NCI-H1930 (cell line): ENCODE data around the gene C2.
"Not testable (repeated sequence)": the region's sequence is repeated elsewhere in the genome, so short reads cannot be mapped to it uniquely, and the experiment has no call there.

ENCODE experiments used
- DNase-seq, 2 experiments: peaks; one replicate each; lab custom pipeline; 2025; lab: John Stamatoyannopoulos, UW

The C2 gene

DNA sequence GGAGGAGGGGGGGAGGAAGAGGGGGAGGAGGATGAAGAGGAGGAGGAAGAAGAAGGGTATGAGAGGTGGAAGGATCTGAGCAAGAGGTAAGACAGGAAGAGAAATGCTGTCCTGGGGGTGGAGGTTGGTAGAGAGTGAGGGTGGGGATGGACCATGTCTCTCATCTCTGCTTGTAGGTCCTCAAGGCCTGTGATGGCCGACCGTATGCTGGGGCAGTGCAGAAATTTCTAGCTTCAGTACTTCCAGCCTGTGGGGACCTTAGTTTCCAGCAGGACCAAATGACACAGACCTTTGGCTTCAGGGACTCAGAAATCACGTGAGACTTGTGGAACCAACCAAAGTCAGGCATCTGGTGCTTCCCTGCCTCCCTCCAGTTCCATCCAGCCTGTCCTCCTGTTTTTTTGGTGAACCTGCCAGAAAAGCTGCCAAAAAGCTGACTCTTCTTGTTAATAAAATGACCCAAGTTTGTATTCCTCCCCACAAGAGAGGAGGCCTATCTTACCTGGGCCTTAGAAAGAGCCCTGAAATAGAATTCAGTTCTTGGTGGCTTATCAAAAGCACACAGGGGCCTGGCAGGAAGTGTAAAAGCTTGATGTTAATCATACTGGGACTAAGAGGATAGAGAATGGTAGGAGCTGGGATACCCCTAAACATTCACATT lies 51.9 kb downstream of the C2 start:
- DNase-seq, result no peak

- not testable (repeated sequence) for DNase-seq
These were observed 52.8 kb downstream of the C2 start for GRCh38 chr6:31980195-31980876.

DNA sequence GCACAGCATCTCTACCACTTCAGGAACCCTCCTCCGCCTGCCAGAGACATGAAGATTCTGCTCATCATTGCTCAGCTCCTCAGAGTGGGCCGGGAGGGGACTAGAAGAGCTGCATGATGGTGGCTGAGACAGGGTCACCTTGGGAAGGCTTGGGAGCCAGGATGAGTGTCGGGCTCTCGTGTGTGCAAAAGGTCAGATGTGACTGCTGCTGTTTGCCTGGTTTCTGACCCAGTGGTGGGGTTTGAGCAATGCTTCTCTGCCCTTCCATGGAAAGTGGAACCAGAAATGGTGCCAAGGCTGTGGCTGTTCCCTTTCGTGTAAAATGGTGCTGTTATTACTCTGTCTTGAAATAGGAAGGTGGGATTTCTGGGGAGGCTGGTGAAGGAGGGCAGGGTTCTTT lies 53.5 kb downstream of the C2 start:
- DNase-seq, result not testable (repeated sequence)

DNA sequence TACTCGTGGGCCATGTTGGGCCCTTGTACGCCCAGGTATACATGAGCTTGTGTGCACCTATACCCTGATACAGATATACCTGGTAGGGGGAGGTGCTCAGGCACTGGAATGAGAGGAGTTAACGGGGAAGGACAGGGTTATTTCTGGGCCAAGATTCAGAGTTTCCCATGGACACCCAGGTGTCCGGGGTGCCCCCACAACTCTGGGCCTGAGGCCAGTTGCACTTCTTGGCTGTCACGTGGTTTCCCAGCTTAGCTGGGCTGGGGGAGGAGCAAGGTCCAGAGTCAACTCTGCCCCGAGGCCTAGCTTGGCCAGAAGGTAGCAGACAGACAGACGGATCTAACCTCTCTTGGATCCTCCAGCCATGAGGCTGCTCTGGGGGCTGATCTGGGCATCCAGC lies 54.2 kb downstream of the C2 start, which contains the start of gene C4A:
Gene C4A, plus strand, starts transcription at position 314 of the 400 bp plus-strand sequence. Its CDS starts 51 bp downstream, at position 365.
- not testable (repeated sequence) for DNase-seq

DNA sequence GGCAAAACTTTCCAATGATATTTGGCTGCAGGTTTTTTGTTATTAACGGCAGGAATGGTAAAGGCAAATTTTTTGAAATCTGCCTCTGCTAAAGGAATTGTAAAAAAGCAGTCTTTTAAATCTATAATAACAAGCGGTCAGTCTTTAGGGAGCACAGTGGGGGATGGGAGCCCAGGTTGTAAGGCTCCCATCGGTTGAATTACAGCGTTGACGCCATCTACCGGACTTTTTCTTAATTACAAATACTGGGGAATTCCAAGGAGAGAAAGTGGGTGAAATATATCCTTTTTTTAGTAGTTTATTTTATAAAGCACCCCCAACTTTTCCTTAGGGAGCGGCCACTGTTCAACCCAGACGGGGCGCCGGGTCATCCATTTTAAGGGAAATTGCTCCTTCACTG lies 61.8 kb downstream of the C2 start:
- DNase-seq, result not testable (repeated sequence)

DNA sequence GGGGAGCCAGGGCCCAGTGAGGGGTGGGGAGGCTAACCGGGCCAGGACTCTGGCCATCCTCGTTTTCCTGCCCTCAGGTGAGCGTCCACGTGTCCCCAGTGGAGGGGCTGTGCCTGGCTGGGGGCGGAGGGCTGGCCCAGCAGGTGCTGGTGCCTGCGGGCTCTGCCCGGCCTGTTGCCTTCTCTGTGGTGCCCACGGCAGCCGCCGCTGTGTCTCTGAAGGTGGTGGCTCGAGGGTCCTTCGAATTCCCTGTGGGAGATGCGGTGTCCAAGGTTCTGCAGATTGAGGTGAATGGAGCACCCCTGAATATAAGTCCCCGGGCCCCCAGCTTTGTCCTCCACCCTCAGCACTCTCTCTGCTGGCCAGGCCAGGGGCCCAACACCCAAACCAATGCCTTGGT lies 66.9 kb downstream of the C2 start:
- not testable (repeated sequence) for DNase-seq
